PFSK-1 (cell line): ENCODE measurements around the gene EPS15.

Experiments
- POLR2AphosphoS5 ChIP-seq: IDR thresholded peaks from 2 replicates; pipeline ENCODE4 v1.6.1; 2012; ENCODE audit warnings: low read depth, mild to moderate bottlenecking, control low read depth, low read length, moderate library complexity
- REST ChIP-seq, 2 experiments: IDR thresholded peaks; 2 replicates each; pipeline versions ENCODE4 v1.6.1 to v1.8.0; 2011 to 2012; ENCODE audit warnings: low read depth in 2 of 2, low read length in 2 of 2, control low read depth in 1 of 2, inconsistent platforms in 1 of 2, mild to moderate bottlenecking in 1 of 2, moderate library complexity in 1 of 2; ENCODE audit not compliant: insufficient read depth in 1 of 2
- SIN3A ChIP-seq: IDR thresholded peaks from 2 replicates; pipeline ENCODE4 v1.6.1; 2012; ENCODE audit warnings: mild to moderate bottlenecking, low read length, moderate library complexity, borderline replicate concordance; ENCODE audit not compliant: insufficient read depth
- TAF1 ChIP-seq: IDR thresholded peaks from 2 replicates; pipeline ENCODE4 v1.6.1; 2012; ENCODE audit warnings: low read length, control low read depth, borderline replicate concordance; ENCODE audit not compliant: insufficient read depth

DNA sequence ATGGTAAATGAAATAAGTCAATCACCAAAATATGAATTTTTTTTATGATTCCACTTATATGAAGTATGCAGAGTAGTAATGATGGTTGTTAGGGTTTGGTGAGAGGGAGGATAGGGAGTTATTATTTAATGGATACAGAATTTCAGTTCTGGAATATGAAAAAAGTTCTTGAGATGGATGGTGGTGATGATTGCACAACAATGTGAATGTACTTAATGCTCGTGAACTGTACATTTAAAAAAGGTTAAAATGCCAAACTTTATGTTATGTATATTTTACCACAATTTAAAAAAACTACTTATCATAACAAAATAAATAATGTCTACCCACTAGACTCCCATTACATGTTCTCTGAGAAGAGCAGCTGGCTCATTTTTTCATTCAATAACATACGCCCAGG is 133.3 kb downstream of the EPS15 start:
- TF ChIP-seq POLR2AphosphoS5: no peak
- no peak for TF ChIP-seq REST (IDR thresholded peaks at IDR 0.05; ENCODE audit: insufficient read depth in 1 of 2, low read depth in 2 of 2, low read length in 2 of 2)
- TF ChIP-seq TAF1: no peak
- no peak for TF ChIP-seq SIN3A
